PC-3 (cell line): ENCODE measurements around the gene BDH1. TPM values are rescaled to one million over a fixed set of nuclear protein-coding genes. Genes with fewer than 3 reads are reported as not detected.
A peak's percentile ranks its signal among the peaks of the same experiment; 100 is the strongest.

Experiments used
- ATAC-seq: fragments of 200-7000 bp; cut with Tn5 transposase; 2 replicates; pipeline ENCODE4 v1.9.1; 2020; ENCODE audit warnings: mild to moderate bottlenecking, moderate library complexity
- BruUV-seq: library from RNA; stranded (reverse); fragments of 400-500 nt; replicated peaks from 2 replicates; lab custom pipeline; 2021; lab: Mats Ljungman, UMichigan
- CTCF ChIA-PET: fragments of 300-600 bp; sonication (Branson Sonifier 250); formaldehyde crosslinking; loops from one replicate; lab custom pipeline; 2022; ENCODE audit warnings: antibody characterized with exemption; lab: Charles Lee
- POLR2A ChIA-PET: fragments of 300-600 bp; sonication (Branson Sonifier 250); formaldehyde crosslinking; loops from one replicate; lab custom pipeline; 2022; ENCODE audit warnings: antibody characterized with exemption; ENCODE audit not compliant: unreplicated experiment; lab: Charles Lee
- DNase-seq: peaks from one replicate; pipeline ENCODE4 v3.0.0-alpha.2; 2015
- H2AFZ ChIP-seq: fragments of 300-600 bp; sonication (generic); 2 replicates; pipeline ENCODE4 v1.6.0; 2016; ENCODE audit warnings: antibody characterized with exemption, low read length
- H3F3A ChIP-seq: fragments of 300-600 bp; sonication (generic); one replicate; pipeline ENCODE4 v1.6.0; 2017; ENCODE audit warnings: antibody characterized with exemption, low read length, control low read depth, mild to moderate bottlenecking; ENCODE audit not compliant: unreplicated experiment
- H3K27ac ChIP-seq: fragments of 300-600 bp; sonication (generic); 2 replicates; pipeline ENCODE4 v1.5.1; 2016; ENCODE audit warnings: mild to moderate bottlenecking, low read length
- H3K27me3 ChIP-seq: fragments of 300-600 bp; sonication (generic); 2 replicates; pipeline ENCODE4 v1.6.1; 2016; ENCODE audit warnings: low read length, mixed read lengths
- H3K36me3 ChIP-seq: fragments of 300-600 bp; sonication (generic); 2 replicates; pipeline ENCODE4 v1.6.1; 2016; ENCODE audit warnings: low read depth, mixed run types, low read length, mixed read lengths
- H3K4me1 ChIP-seq: fragments of 300-600 bp; sonication (generic); 2 replicates; pipeline ENCODE4 v1.5.1; 2016; ENCODE audit warnings: low read length; ENCODE audit not compliant: insufficient read depth
- H3K4me2 ChIP-seq: fragments of 300-600 bp; sonication (generic); 2 replicates; pipeline ENCODE4 v1.6.0; 2016; ENCODE audit warnings: low read length
- H3K4me3 ChIP-seq: fragments of 300-600 bp; sonication (generic); 2 replicates; pipeline ENCODE4 v1.5.1; 2016; ENCODE audit warnings: mild to moderate bottlenecking, low read length, mixed read lengths
- H3K79me2 ChIP-seq: fragments of 300-600 bp; sonication (generic); 2 replicates; pipeline ENCODE4 v1.6.1; 2017; ENCODE audit warnings: low read length, mixed read lengths
- H3K9ac ChIP-seq: fragments of 300-600 bp; sonication (generic); 2 replicates; pipeline ENCODE4 v1.6.0; 2016; ENCODE audit warnings: mild to moderate bottlenecking, low read length
- H3K9me2 ChIP-seq: fragments of 300-600 bp; sonication (generic); replicated peaks from 2 replicates; pipeline ENCODE4 v1.6.1; 2016; ENCODE audit warnings: mixed run types, low read length, mixed read lengths
- H3K9me3 ChIP-seq: fragments of 300-600 bp; sonication (generic); 2 replicates; pipeline ENCODE4 v1.6.1; 2016; ENCODE audit warnings: low read length, mixed read lengths
- H4K20me1 ChIP-seq: fragments of 300-600 bp; sonication (generic); 2 replicates; pipeline ENCODE4 v1.6.1; 2016; ENCODE audit warnings: low read length, mixed read lengths
- EZH2 ChIP-seq: fragments of 300-600 bp; sonication (generic); IDR thresholded peaks from one replicate; pipeline ENCODE4 v1.6.1; 2017; ENCODE audit warnings: antibody characterized with exemption, mild to moderate bottlenecking, low read length; ENCODE audit not compliant: unreplicated experiment
- EZH2phosphoT487 ChIP-seq: fragments of 300-600 bp; sonication (generic); IDR thresholded peaks from 2 replicates; pipeline ENCODE4 v1.6.1; 2018; ENCODE audit warnings: mild to moderate bottlenecking, antibody characterized with exemption, low read length, borderline replicate concordance
- intact Hi-C: fragments of 100-400 bp; cut with micrococcal nuclease; formaldehyde crosslinking; loops from 2 replicates; pipeline ENCODE4 v1.9.0; 2023
- total RNA-seq: library from RNA; depleted of rRNA; stranded (reverse); fragments of >200 nt; gene quantifications from 2 replicates; pipeline ENCODE4 v1.2.3, GENCODE V29; 2014
- TF ChIP-seq, protein P1 (sequence below): fragments of 300-600 bp; sonication (generic); conservative IDR thresholded peaks from 2 replicates; pipeline ENCODE4 v1.5.1; 2017; ENCODE audit warnings: antibody characterized with exemption, low read depth, mild to moderate bottlenecking, low read length

BDH1 gene
- total RNA-seq, 1 experiment from 2014 or later: 10.6 TPM

DNA sequence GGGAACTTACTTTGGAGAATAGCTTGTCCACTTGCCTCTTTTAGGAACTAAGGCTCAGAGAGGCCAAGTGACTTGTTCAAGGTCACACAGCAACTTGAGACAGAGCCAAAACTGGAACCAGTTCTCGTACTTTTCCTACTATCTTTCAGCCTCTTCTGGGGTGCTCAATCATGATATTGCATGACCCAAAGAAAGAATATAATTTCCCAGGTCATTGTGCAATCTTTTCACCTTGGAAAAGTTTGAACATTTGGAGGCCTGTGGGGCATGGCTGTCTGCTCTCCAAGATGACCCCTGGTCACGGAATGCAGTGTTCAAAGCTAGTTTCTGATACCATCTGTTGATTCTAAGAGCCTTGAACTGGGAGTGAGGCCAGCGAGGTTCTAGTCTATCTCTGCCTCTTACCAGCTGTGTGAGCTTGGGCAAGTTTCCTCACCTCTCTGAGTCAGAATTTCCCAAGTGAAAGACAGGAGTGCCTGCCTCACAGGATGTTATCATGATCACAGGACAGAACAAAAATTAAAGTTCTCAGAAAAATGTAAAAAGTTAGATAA lies 89.7 kb downstream of the BDH1 start:
- Histone ChIP-seq H3K9me2 (no peaks in the 10 kb centered on the region), H3K36me3 (no peaks in the 10 kb centered on the region), H3K4me2 (peak overlapping the region; percentile 62; the same call in 1 of the 2 replicates), H3K4me3 (no peak overlapping the region), H3K9ac (no peak overlapping the region), H3K9me3 (no peaks in the 10 kb centered on the region), H3K4me1 (peaks cover 18% of the 10 kb centered on the region), H3K27ac (no peak overlapping the region), H2AFZ (peak overlapping the region; percentile 76; the same call in 1 of the 2 replicates), H3K27me3 (no peaks in the 10 kb centered on the region), H4K20me1 (no peaks in the 10 kb centered on the region), H3K79me2 (no peaks in the 10 kb centered on the region), H3F3A (no peaks in the 10 kb centered on the region)
- POLR2A ChIA-PET: no interaction called here
- intact Hi-C loops: loop anchor here (5.0 kb wide), 1 partner anchor 36 kb away; no protein-coding TSS in a partner anchor
- CTCF ChIA-PET: no interaction called here
- no peak for TF ChIP-seq EZH2
- TF ChIP-seq, protein P1, sequence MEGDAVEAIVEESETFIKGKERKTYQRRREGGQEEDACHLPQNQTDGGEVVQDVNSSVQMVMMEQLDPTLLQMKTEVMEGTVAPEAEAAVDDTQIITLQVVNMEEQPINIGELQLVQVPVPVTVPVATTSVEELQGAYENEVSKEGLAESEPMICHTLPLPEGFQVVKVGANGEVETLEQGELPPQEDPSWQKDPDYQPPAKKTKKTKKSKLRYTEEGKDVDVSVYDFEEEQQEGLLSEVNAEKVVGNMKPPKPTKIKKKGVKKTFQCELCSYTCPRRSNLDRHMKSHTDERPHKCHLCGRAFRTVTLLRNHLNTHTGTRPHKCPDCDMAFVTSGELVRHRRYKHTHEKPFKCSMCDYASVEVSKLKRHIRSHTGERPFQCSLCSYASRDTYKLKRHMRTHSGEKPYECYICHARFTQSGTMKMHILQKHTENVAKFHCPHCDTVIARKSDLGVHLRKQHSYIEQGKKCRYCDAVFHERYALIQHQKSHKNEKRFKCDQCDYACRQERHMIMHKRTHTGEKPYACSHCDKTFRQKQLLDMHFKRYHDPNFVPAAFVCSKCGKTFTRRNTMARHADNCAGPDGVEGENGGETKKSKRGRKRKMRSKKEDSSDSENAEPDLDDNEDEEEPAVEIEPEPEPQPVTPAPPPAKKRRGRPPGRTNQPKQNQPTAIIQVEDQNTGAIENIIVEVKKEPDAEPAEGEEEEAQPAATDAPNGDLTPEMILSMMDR: no peak
- TF ChIP-seq EZH2phosphoT487: no peak
- peak; percentile 17 for ATAC-seq
- BruUV-seq: no TSS peak
- DNase-seq: peak; percentile 44

DNA sequence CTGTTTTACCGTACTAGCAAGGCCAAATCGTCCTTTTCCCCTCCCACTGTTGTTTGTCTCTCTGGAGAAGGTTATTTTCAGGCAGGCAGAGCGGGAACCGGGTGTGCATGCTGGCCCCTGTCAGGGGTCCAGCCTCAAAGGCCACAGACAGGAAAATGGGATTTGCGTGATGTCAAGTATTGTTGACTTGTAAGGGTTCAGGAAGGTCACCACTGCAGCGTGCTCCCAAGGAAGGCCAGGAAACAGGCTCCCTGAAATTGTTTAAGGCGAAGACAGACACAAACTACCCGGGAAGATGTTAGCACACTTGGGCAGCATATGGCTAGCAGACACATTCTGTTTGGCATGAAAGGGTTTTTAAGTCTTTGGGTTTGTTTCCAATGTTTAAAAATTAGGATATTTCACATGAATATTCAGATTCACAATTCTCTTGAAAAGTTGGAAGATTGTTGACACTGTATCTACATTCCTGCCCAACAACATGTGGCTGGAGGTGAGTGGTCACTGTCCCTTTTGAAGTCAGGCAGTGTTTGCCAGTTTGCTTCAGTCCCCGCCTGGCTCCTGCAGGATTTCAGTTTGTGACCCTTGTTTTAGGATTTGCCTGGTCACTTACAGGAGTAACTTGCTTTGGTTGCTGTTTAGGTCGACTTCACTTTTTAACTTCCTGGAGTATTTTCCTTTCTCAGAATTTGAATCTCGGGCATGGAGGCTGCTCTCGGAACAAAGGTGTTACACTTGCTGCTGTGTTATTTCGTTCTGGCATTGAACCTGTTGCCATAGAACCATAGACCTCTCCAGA lies 90.4 kb downstream of the BDH1 start:
- no peak overlapping the region for H3K27ac ChIP-seq
- intact Hi-C loops: loop anchor here (5.0 kb wide), 1 partner anchor 37 kb away; no protein-coding TSS in a partner anchor
- no peaks in the 10 kb centered on the region for H4K20me1 ChIP-seq
- H2AFZ ChIP-seq: no peak overlapping the region
- no peaks in the 10 kb centered on the region for H3F3A ChIP-seq
- H3K4me3 ChIP-seq: no peak overlapping the region
- BruUV-seq: no TSS peak
- TF ChIP-seq EZH2phosphoT487 (no peak), EZH2 (no peak)
- TF ChIP-seq, protein P1: no peak
- DNase-seq (no peak), ATAC-seq (no peak)
- H3K9ac ChIP-seq: no peak overlapping the region
- peaks cover 18% of the 10 kb centered on the region for H3K4me1 ChIP-seq
- H3K9me2 ChIP-seq: no peaks in the 10 kb centered on the region
- ChIA-PET POLR2A (no interaction called here), CTCF (no interaction called here)
- H3K9me3 ChIP-seq: no peaks in the 10 kb centered on the region
- H3K36me3 ChIP-seq: no peaks in the 10 kb centered on the region
- no peak overlapping the region for H3K4me2 ChIP-seq
- no peaks in the 10 kb centered on the region for H3K79me2 ChIP-seq
- H3K27me3 ChIP-seq: no peaks in the 10 kb centered on the region

DNA sequence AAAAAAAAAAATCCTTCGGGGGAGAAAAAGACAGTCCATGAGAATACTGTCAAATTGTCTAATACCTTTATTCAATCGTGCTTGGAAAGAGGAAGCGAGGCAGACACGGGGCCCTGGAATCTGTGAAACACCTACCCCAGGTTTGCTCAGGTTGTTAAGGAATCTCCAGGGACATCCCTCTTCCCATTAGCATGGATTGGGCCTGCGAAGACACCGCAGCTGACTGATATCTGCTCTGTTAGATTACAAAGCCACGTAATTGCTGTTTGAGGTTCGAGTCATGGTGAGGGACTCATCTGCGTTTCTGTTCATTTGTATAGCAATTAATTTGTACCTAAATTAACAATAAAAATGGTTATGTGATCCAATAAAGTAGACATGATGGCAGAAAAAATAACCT lies 91.0 kb downstream of the BDH1 start:
- H3F3A ChIP-seq: no peaks in the 10 kb centered on the region
- TF ChIP-seq, protein P1: no peak
- TF ChIP-seq EZH2: no peak
- no peak for TF ChIP-seq EZH2phosphoT487
- ChIA-PET POLR2A (no interaction called here), CTCF (no interaction called here)
- no peak overlapping the region for H3K9ac ChIP-seq
- no peaks in the 10 kb centered on the region for H3K9me3 ChIP-seq
- intact Hi-C loops: loop anchor here (5.0 kb wide), 1 partner anchor 38 kb away; no protein-coding TSS in a partner anchor
- H3K9me2 ChIP-seq: no peaks in the 10 kb centered on the region
- no TSS peak for BruUV-seq
- H4K20me1 ChIP-seq: no peaks in the 10 kb centered on the region
- no peaks in the 10 kb centered on the region for H3K27me3 ChIP-seq
- no peaks in the 10 kb centered on the region for H3K79me2 ChIP-seq
- no peaks in the 10 kb centered on the region for H3K36me3 ChIP-seq
- ATAC-seq: no peak
- H3K4me3 ChIP-seq: no peak overlapping the region
- H2AFZ ChIP-seq: no peak overlapping the region
- no peak overlapping the region for H3K4me2 ChIP-seq
- no peak for DNase-seq
- no peak overlapping the region for H3K27ac ChIP-seq
- H3K4me1 ChIP-seq: peaks cover 18% of the 10 kb centered on the region
